Islet of Langerhans (tissue), 1 donor: ENCODE results near the gene PCDHGC4.

Source experiments
- FAIRE-seq: peaks from one replicate; lab custom pipeline; 2011; peaks lifted over from hg19 to GRCh38; lab: Jason Lieb, UNC

PCDHGC4 gene

DNA sequence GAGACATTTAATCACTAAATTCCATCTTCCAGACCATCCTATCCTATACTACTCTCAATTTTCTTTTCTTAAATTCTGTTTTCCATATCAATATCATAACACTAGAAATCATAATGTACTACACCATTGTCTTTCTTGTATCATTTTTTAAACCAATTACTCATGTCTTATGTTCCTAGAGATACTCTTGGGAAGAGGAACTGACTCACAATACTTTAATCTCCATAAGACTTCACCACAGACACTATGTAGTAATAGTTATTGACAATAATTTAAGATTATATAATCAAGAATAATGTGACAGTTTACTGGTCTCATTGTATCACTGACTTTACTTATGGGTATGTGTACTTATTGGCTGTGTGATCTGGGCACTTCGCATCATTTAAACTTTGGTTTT is 47.9 kb downstream of the PCDHGC4 start:
- no peak for FAIRE-seq

DNA sequence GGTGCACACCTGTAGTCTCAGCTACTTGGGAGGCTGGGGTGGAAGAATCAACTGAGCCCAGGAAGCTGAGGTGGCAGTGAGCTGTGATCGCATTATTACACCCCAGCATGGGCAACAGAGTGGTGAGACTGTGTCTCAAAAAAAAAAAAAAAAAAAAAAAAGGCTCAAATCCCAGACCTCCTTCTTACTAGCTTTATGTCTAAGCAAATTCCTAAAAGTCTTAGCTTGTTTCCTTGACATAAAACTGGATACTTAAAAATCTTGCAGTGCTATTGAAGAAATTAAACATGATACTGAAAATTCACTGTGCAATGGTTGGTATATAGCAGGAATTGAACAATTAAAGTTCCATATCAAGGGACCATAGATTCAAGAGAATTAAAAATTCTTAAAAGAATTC is 49.1 kb downstream of the PCDHGC4 start:
- no peak for FAIRE-seq

DNA sequence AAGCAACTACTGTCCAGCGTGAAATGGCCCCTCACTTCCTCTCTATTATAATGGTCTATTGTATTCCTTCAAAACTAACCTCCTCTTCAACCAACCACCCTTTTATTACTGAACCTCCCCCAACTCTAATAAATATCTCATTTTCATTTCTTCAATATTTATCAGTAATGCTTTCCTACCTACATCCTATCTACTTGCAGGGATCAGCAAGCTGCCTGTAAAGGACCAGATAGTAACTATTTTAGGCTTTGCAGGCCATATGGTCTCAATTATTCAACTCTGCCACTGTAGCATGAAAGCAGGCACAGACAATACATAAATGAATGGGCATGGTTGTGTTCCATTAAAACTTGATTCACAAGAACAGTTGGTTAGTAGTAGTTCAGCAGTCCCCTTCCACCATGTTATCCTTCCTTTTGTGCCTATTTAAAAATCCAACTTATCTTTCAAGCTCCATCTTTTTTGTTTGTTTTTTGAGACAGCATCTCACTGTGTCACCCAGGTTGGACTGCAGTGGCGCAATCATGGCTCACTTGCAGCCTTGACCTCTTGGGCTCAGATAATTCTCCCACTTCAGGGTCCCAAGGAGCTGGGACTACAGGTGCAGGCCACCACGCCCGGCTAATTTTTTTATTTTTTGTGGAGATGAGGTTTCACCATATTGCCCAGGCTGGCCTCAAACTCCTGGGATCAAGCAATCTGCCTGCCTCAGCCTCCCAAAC is 49.8 kb downstream of the PCDHGC4 start:
- no peak for FAIRE-seq
